ENCODE results near the gene CTDSP1. TPM values are rescaled to one million over a fixed set of nuclear protein-coding genes. Genes with fewer than 3 reads are reported as not detected.

CTDSP1 gene
- total RNA-seq, 1 experiment from 2014 or later, result 26.9 TPM

DNA sequence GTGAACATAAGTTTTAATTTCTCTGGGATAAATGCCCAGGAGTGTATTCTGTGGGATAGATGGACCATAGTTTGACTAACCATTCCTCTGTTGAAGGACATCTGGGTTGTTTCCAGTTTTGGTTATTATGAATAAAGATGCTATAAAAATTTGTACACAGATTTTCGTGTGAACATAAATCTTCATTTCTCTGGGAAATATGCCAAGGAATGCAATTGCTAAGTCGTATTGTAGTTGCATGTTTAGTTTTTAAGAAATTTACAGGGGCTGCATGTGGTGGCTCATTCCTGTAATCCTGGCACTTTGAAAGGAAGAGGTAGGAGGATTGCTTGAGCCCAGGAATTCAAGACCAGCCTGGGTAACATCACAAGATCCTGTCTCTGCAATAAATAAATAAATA is 24.5 kb upstream of the CTDSP1 start:
- in situ Hi-C loops (cut with HindIII; ENCODE audit: low pct_unique_long_range_greater_than_20kb, low sequenced_read_pairs), result no loop called here
- no peak for DNase-seq (ENCODE audit: low read depth, low spot score)

DNA sequence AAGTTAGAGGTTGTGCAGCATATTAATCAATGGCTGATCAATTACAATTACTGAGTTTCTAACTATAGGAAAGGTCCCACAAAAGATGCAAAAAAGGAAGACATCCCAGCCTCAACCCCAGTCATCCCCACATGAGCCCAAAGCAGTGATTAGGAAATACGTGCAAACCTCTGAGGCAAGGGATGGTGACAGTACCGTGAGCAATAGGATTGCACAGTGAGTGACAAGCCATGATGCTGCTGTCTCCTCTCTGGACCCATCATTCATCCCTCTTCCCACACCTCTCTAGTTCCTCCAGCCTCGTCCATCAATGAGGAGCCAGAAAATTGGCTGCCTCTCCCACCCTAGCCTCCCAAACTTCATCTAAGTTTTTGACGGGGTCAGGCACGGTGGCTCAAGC is 21.6 kb upstream of the CTDSP1 start:
- DNase-seq (ENCODE audit: low read depth, low spot score), result no peak
- in situ Hi-C loops (cut with HindIII; ENCODE audit: low pct_unique_long_range_greater_than_20kb, low sequenced_read_pairs), result no loop called here

DNA sequence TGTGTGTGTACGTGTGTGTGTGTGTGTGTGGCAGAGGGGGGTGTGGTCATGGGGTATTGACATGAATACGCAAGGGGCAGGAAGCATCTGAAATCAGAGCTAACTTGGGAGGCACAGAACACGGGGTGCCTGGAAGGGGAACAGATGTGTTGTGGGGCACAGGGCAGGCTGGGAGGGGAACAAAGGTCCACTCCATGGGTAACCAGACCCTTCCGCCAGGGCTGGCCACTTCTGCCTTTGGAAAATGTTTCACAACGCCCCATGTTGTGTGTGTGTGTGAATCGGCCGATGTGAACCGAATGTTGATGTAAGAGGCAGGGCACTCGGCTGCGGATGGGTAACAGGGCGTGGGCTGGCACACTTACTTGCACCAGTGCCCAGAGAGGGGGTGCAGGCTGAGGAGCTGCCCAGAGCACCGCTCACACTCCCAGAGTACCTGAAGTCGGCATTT is 17.7 kb upstream of the CTDSP1 start, which contains the start of gene SLC11A1:
Gene SLC11A1, plus strand, starts transcription at position 358 of the 451 bp plus-strand sequence. CDS start 96 bp downstream, outside the sequence.
- in situ Hi-C loops (cut with HindIII; ENCODE audit: low pct_unique_long_range_greater_than_20kb, low sequenced_read_pairs), result no loop called here

DNA sequence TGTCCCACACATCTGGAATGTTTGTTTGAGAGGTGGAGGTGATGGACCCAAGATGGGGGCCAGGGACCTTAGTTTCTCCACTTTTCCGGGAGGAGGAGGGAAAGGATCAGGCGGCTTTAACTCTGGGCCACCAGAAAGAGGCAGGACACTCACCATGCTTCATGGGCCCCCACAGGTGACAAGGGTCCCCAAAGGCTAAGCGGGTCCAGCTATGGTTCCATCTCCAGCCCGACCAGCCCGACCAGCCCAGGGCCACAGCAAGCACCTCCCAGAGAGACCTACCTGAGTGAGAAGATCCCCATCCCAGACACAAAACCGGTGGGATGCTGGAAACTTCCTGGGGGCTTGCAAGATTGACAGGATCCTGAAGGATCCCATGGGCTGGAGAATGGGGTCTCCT is 16.9 kb upstream of the CTDSP1 start:
- in situ Hi-C loops (cut with HindIII; ENCODE audit: low pct_unique_long_range_greater_than_20kb, low sequenced_read_pairs), result no loop called here
- no peak for DNase-seq (ENCODE audit: low read depth, low spot score)

More for the DNA sequence above, 17.7 kb upstream of the CTDSP1 start, which contains the start of gene SLC11A1:
- no peak for DNase-seq (ENCODE audit: low read depth, low spot score)

DNA sequence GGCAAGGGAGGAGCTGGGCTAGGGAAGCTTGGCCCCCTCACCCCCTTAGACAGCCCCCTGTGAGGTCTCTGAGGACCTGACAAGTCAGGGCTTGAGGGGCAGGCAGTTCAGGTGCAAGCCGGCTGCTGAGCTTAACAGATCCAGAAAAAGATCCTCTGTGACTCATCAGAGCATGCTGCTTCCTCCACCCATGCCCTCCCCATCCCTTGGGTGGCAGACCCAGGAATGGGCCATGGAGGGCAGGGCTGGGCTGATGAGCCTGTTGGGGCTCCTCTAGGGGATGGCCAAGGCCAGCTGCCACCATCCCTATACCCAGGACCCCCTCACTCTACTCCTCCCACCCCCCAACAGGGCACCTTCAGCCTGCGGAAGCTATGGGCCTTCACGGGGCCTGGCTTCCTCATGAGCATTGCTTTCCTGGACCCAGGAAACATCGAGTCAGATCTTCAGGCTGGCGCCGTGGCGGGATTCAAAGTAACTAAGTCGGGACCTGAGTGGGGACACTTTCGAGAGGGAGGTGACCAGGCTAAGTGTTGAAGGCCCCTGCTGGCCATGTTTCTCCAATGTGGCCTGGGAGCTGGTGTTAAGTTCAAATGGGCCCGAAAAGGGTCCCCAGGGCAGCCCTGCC is 15.7 kb upstream of the CTDSP1 start:
- in situ Hi-C loops (cut with HindIII; ENCODE audit: low pct_unique_long_range_greater_than_20kb, low sequenced_read_pairs), result no loop called here
- no peak for DNase-seq (ENCODE audit: low read depth, low spot score)

DNA sequence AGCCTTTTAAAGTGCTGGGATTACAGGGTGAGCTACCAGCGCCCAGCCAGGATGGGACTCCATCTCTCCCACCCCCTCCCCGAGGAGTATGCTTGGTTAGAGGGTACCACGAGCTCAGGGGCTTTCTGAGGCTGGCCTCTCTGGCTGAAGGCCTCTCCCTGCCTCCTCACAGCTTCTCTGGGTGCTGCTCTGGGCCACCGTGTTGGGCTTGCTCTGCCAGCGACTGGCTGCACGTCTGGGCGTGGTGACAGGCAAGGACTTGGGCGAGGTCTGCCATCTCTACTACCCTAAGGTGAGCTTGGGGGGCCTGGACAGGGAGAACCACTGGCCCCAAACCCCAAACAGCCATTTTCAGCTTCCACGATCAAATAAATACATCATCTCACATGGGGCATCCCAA is 14.7 kb upstream of the CTDSP1 start:
- in situ Hi-C loops (cut with HindIII; ENCODE audit: low pct_unique_long_range_greater_than_20kb, low sequenced_read_pairs), result no loop called here
- no peak for DNase-seq (ENCODE audit: low read depth, low spot score)

DNA sequence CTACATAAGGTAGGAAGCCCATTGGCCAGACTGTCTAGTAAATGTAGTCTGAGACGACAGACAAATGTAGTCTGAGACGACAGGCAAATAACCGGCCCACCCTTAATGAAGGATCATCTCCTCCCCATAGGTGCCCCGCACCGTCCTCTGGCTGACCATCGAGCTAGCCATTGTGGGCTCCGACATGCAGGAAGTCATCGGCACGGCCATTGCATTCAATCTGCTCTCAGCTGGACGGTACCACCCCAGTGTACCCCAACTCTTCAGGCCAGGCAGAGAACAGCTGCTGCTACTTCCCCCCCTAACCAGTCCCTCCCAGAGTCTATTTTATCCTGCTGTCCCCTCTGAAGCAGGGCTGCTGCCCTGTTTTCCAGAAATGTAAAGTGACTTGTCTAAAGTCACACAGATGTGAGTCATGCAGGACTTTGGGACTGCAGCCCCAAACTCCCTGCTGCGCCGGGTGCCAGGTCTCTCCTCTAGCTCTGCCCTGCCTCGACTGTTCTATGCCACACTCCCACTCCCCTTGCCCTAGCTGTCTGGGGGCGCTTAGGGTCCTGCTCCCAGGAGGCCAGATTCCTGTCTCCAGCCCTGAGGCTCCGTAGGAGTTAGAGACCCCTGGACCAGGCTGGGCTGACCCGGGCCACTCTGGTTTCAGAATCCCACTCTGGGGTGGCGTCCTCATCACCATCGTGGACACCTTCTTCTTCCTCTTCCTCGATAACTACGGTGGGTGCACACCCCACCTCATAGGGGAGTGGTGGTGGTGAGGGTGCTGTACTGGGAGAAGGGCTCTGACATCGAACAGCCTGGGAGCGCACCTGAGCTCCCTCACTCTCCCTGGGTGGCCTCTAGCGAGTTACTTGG is 12.9 kb upstream of the CTDSP1 start:
- no peak for DNase-seq (ENCODE audit: low read depth, low spot score)
- in situ Hi-C loops (cut with HindIII; ENCODE audit: low pct_unique_long_range_greater_than_20kb, low sequenced_read_pairs), result no loop called here

DNA sequence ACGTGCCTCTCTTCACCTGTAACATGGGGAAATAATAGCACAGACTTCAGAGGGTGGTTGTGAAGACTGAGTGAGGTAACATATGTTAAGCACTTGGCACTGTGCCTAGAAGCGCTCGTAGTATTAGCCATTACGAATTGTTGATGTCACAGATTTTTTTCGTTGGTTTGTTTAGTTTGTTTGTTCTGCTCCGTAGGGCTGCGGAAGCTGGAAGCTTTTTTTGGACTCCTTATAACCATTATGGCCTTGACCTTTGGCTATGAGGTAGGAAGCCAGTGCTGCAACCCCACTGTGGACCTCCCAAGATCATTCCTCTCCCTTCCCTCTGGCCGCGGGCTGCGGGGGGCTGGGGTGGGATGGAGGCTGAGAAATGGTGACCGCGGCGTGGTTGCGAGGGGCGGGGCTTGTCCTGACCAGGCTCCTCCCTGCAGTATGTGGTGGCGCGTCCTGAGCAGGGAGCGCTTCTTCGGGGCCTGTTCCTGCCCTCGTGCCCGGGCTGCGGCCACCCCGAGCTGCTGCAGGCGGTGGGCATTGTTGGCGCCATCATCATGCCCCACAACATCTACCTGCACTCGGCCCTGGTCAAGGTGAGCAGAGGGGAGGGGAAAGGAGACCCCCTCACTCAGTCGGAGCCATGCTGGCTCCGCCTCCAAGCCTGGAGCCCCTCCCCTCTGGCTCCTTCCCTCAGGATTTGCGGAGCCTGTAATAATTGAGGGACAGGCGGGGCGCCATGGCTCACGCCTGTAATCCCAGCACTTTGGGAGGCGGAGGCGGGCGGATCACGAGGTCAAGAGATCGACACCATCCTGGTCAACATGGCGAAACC is 12.1 kb upstream of the CTDSP1 start:
- in situ Hi-C loops (cut with HindIII; ENCODE audit: low pct_unique_long_range_greater_than_20kb, low sequenced_read_pairs), result no loop called here
- peak; percentile 21 for DNase-seq (ENCODE audit: low read depth, low spot score)

DNA sequence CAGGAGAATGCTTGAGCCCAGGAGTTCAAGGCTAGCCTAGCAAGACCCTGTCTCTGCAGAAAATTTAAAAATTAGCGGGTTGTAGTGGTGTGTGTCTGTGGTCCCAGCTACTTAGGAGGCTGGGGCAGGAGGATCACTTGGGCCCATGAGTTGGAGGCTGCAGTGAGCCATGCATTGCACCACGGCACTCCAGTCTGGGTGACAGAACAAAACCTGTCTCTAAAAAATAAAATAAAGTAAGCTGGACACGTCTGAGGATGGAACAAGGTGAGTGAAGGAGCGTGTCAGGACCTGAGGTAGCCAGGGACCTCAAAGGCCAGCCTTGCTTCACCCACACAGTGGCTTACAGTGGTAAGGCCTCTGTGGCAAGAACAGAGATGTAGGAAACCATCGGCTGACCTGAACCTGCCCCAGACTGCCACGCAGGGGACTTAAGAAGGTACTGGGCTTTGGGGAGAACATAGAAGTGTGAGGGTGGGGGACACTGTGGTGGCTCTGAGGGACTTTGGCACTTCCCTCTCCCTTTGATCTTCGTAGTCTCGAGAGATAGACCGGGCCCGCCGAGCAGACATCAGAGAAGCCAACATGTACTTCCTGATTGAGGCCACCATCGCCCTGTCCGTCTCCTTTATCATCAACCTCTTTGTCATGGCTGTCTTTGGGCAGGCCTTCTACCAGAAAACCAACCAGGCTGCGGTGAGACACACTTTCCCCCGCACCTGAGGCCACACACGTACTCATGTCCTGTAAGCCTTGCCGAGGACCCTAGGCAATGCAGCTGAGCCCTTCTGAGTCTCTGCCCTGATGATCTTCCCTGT is 10.1 kb upstream of the CTDSP1 start:
- in situ Hi-C loops (cut with HindIII; ENCODE audit: low pct_unique_long_range_greater_than_20kb, low sequenced_read_pairs), result no loop called here
- no peak for DNase-seq (ENCODE audit: low read depth, low spot score)

DNA sequence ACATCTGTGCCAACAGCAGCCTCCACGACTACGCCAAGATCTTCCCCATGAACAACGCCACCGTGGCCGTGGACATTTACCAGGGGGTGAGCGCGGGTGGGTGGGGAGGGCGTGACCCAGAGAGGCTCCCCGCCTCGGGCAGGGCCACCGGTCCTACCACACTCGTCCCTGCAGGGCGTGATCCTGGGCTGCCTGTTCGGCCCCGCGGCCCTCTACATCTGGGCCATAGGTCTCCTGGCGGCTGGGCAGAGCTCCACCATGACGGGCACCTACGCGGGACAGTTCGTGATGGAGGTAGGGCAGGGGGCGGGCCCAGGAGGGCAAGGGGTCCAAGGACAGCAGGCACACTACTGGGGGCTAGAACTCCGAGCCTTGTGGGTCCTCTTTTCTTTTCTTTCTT is 8.5 kb upstream of the CTDSP1 start:
- in situ Hi-C loops (cut with HindIII; ENCODE audit: low pct_unique_long_range_greater_than_20kb, low sequenced_read_pairs), result no loop called here

DNA sequence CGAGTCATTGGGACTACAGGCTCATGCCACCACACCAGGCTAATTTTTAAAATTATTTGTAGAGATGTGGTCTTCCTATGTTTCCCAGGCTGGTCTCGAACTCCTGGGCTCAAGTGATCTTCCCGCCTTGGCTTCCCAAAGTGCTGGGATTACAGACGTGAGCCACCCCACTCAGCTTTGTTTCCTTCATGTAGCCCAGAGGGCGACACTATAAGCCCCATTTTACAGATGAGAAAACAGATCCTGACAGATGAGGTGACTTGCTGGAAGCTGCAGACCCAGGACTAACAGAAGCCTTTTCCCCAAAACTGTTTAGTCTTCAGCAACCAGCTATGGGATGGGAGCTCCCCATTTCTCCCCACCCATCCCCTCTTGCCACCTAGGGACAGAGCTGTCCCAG is 7.2 kb upstream of the CTDSP1 start:
- DNase-seq (ENCODE audit: low read depth, low spot score), result no peak
- in situ Hi-C loops (cut with HindIII; ENCODE audit: low pct_unique_long_range_greater_than_20kb, low sequenced_read_pairs), result no loop called here

More for the DNA sequence above, 8.5 kb upstream of the CTDSP1 start:
- no peak for DNase-seq (ENCODE audit: low read depth, low spot score)

DNA sequence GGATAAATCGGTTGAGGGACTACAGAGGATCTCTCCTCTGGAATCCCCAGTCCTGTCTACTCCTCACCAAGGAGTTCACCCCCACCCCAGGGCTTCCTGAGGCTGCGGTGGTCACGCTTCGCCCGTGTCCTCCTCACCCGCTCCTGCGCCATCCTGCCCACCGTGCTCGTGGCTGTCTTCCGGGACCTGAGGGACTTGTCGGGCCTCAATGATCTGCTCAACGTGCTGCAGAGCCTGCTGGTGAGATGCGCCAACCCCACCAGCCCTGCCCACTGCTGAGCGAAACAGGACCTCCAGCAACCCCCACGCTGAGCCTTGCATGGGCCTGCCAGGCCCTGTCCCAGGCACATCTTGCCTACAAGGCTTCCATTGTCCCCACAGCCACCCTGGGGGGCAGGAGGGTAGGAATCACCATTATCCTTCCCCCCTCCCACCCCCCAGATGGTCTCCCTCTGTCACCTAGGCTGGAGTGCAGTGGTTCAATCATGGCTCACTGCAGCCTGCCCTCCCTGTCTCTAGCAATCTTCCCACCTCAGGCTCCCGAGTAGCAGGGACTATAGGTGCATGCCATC is 6.7 kb upstream of the CTDSP1 start:
- no peak for DNase-seq (ENCODE audit: low read depth, low spot score)
- in situ Hi-C loops (cut with HindIII; ENCODE audit: low pct_unique_long_range_greater_than_20kb, low sequenced_read_pairs), result no loop called here

DNA sequence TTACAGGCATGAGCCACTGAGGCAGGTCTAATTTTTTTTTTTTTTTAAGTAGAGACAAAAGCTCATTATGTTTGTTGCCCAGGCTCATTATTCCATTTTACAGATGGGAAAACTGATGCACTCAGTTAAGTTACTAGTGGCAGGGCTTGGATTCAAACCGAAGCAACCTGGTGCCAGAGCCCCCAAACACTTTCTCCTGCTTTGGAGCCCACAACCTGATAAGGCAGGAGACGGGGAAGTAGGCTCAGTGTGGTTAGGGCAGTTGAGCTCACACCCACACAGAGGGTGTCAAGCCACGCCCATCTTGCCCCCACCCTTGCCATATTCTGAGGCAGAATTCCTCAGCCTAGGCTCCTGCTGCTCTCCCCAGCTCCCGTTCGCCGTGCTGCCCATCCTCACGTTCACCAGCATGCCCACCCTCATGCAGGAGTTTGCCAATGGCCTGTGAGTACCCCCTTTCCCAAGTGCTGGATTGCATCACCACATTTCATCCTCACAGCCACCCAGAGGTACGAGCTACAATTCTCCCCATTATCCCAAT is 5.8 kb upstream of the CTDSP1 start:
- DNase-seq (ENCODE audit: low read depth, low spot score), result no peak
- in situ Hi-C loops (cut with HindIII; ENCODE audit: low pct_unique_long_range_greater_than_20kb, low sequenced_read_pairs), result no loop called here

DNA sequence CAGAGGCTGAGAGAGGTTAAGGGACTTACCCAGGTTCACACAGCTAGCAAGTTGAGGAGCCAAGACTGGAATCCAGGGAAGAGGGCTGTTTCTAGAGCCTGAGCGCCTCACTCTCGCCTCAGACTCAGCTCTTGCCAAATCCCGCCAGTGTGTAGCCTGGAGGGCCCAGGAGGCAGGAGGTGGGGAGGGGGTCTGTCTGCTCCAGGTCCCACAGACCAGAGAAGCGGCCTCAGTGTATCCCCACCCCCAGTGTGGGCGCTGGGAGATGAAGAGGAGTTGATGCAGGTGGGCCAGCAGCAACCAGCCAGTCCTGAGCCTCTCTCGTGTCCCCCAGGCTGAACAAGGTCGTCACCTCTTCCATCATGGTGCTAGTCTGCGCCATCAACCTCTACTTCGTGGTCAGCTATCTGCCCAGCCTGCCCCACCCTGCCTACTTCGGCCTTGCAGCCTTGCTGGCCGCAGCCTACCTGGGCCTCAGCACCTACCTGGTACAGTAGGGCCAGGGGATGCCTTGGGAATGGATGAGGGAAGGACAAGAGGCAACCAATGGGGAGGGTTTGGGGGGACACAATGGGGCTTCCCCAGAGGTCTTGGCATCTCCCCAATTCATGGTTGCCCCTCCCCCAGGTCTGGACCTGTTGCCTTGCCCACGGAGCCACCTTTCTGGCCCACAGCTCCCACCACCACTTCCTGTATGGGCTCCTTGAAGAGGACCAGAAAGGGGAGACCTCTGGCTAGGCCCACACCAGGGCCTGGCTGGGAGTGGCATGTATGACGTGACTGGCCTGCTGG is 5.2 kb upstream of the CTDSP1 start:
- no peak for DNase-seq (ENCODE audit: low read depth, low spot score)
- in situ Hi-C loops (cut with HindIII; ENCODE audit: low pct_unique_long_range_greater_than_20kb, low sequenced_read_pairs), result no loop called here

DNA sequence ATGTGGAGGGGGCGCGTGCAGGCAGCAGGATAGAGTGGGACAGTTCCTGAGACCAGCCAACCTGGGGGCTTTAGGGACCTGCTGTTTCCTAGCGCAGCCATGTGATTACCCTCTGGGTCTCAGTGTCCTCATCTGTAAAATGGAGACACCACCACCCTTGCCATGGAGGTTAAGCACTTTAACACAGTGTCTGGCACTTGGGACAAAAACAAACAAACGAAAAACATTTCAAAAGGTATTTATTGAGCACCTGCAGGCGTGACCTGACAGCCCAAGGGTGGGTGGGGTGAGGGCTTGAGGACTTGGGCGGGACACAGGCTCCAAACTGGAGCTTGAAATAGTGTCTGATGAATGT is 4.6 kb upstream of the CTDSP1 start:
- in situ Hi-C loops (cut with HindIII; ENCODE audit: low pct_unique_long_range_greater_than_20kb, low sequenced_read_pairs), result no loop called here
- DNase-seq (ENCODE audit: low read depth, low spot score), result no peak

DNA sequence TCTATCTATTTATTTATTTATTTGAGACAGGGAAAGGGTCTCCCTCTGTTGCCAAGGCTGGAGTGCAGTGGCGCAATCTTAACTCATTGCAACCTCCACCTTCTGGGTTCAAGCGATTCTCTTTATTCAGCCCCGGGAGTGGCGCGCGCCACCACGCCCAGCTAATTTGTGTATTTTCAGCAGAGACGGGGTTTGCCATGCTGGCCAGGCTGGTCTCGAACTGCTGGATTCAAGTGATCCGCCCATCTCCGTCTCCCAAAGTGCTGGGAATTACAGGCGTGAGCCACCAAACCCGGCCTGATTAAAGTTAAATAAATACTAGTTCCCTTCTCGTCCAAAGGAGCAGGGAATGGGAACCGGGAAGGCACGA is 4.2 kb upstream of the CTDSP1 start:
- no peak for DNase-seq (ENCODE audit: low read depth, low spot score)
- in situ Hi-C loops (cut with HindIII; ENCODE audit: low pct_unique_long_range_greater_than_20kb, low sequenced_read_pairs), result no loop called here

Data from SK-MEL-5 (cell line).